Central memory CD4-positive, alpha-beta T cell (primary cell): ENCODE measurements around the gene CDHR3.
"Not testable (repeated sequence)": the region's sequence is repeated elsewhere in the genome, so short reads cannot be mapped to it uniquely, and the experiment has no call there.

Source experiments
- DNase-seq: peaks from one replicate; pipeline ENCODE4 v3.0.0; 2022
- total RNA-seq, 3 experiments: gene quantifications; one replicate each; lab custom pipeline; 2026; lab: John Stamatoyannopoulos, UW

Gene CDHR3
- total RNA-seq: 0.88 to 26.2 (median 23.9) reads per million in 3 experiments

- no peak for DNase-seq
Measured at GRCh38 chr7:105963038-105963667, at the start of gene CDHR3. CDHR3 (plus strand) TSS chr7:105963264; CDS start chr7:105963319, 55 bp downstream.

GRCh38 chr7:105913947-105914346 is 49.1 kb upstream of the CDHR3 start:
- DNase-seq: no peak

GRCh38 chr7:105916603-105917002 is 46.5 kb upstream of the CDHR3 start:
- no peak for DNase-seq

- no peak for DNase-seq
Measured at GRCh38 chr7:105917659-105918058, 45.4 kb upstream of the CDHR3 start.

- no peak for DNase-seq
Measured at GRCh38 chr7:105920766-105921165, 42.3 kb upstream of the CDHR3 start.

- peak; percentile 46 for DNase-seq
Measured at GRCh38 chr7:105924945-105925344, 38.1 kb upstream of the CDHR3 start.

- DNase-seq: no peak
Measured at GRCh38 chr7:105926131-105926530, 36.9 kb upstream of the CDHR3 start.

- DNase-seq: no peak
Measured at GRCh38 chr7:105931179-105931578, 31.9 kb upstream of the CDHR3 start.

- DNase-seq: no peak
Measured at GRCh38 chr7:105932835-105933477, 30.1 kb upstream of the CDHR3 start.

GRCh38 chr7:105934572-105935185 is 28.4 kb upstream of the CDHR3 start:
- DNase-seq: no peak

- DNase-seq: no peak
Measured at GRCh38 chr7:105935250-105935649, 27.8 kb upstream of the CDHR3 start.

GRCh38 chr7:105937411-105937810 is 25.7 kb upstream of the CDHR3 start:
- no peak for DNase-seq

- no peak for DNase-seq
Measured at GRCh38 chr7:105940109-105940508, 23.0 kb upstream of the CDHR3 start.

- DNase-seq: no peak
Measured at GRCh38 chr7:105941596-105941995, 21.5 kb upstream of the CDHR3 start.

GRCh38 chr7:105943486-105943885 is 19.6 kb upstream of the CDHR3 start:
- no peak for DNase-seq

GRCh38 chr7:105945848-105946247 is 17.2 kb upstream of the CDHR3 start:
- DNase-seq: no peak

- no peak for DNase-seq
Measured at GRCh38 chr7:105951597-105951996, 11.5 kb upstream of the CDHR3 start.

GRCh38 chr7:105952917-105953595 is 10.0 kb upstream of the CDHR3 start:
- DNase-seq: no peak

- DNase-seq: no peak
Measured at GRCh38 chr7:105954711-105955110, 8.4 kb upstream of the CDHR3 start.

GRCh38 chr7:105955651-105956466 is 7.2 kb upstream of the CDHR3 start:
- not testable (repeated sequence) for DNase-seq

GRCh38 chr7:105958012-105958411 is 5.1 kb upstream of the CDHR3 start:
- no peak for DNase-seq

- DNase-seq: no peak
Measured at GRCh38 chr7:105962353-105962752, 711 bp upstream of the CDHR3 start.

GRCh38 chr7:105971845-105972244 is 8.8 kb downstream of the CDHR3 start:
- no peak for DNase-seq
